GM19372 (cell line): ENCODE results near the gene IFIH1.

Experiments used
- ATAC-seq: cut with Tn5 transposase; IDR thresholded peaks from one replicate; pipeline ENCODE4 v1.9.1; 2021; ENCODE audit warnings: mild to moderate bottlenecking, low read depth, moderate library complexity; ENCODE audit not compliant: unreplicated experiment

Gene IFIH1

DNA sequence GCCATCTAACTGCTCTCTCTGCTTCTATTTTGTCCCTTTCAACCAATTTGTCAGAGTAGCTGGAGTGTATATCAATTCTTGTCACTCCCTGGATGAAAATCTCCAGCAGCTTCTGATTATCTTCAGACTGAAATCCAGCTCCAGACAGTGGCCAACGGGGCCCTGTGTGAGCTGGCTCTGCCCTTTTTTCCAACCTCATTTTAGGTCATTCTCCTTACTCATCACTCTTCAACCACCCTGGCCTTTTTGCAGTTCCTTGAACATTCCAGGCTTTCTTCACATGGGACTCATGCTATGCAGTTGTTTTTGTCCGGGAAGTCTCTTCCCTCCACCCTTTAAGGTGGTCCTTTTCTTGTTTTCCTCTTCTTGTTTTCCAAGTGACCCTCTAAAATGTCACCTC is 59.8 kb downstream of the IFIH1 start:
- ATAC-seq: no peak

DNA sequence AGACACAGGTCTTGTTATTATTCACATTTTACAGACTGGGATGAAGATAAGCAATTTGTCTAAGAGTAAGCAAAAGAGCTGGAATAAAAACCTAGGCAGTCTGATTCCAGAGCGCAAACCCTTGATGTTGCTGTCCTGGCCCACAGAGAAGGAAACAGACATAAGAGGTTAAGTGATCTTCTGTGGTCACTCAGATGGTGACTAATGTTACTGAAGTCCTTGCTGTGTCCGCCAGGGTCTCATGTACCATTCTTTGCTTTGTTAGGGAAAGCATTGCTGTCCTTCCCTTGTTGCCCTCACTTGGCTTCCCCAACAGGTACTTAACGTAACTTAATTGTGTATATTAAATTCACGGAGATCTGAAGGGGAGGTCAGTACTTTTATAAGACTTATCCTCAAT is 60.3 kb downstream of the IFIH1 start:
- ATAC-seq: no peak

- ATAC-seq: no peak
These were observed 61.1 kb downstream of the IFIH1 start for GRCh38 chr2:162257425-162257824.

DNA sequence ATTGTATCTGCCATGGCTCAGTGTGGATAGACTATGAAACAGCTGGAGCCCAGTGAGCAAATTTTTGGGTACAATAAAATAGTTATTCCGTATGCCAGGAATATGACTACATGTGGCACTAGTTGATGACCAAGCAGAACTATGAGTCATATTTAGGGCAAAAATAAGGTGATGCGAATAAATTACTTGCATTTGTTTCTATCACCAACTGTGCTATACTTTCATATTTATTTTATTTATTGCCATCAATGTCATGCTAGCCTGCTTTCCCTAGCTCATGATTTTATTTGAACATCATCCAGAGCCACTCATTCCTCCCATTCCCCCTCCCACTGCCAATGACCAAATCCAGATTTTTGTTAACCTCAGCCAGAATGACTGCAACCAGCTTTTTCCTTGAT is 61.9 kb downstream of the IFIH1 start:
- ATAC-seq: no peak

DNA sequence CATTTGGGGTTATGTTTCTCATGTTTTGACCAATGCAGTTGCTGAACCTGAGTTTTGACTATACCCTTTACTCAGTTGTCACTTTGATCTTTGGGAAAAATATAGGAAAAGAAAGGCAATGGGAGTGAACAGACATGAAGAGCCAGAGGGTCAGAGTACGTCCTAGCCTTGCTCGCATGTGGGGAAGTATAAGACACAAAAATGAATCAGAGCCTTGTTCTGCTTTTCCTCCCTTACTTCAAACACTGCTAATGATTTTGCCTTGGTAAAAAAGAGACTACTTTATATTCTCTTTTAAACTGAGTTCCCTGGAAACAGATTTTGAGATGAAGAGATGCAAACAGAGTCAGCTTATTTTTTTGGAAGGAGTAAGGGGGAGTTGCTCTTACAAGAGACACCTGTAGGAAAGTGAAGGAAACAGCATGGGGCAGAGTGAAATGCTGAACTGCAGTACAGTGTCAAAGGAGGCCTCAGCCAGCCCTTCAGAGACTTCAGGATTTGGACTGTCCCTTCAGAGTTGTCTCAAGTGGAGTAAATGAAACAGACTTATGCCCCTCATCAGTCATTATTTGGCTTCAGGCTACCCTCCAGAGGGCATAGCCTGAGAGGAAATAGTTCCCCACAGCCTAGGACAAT is 64.1 kb downstream of the IFIH1 start:
- ATAC-seq: no peak

- no peak for ATAC-seq
These were observed 65.0 kb downstream of the IFIH1 start for GRCh38 chr2:162253435-162253834.

- ATAC-seq: no peak
These were observed 66.3 kb downstream of the IFIH1 start for GRCh38 chr2:162252153-162252552.

DNA sequence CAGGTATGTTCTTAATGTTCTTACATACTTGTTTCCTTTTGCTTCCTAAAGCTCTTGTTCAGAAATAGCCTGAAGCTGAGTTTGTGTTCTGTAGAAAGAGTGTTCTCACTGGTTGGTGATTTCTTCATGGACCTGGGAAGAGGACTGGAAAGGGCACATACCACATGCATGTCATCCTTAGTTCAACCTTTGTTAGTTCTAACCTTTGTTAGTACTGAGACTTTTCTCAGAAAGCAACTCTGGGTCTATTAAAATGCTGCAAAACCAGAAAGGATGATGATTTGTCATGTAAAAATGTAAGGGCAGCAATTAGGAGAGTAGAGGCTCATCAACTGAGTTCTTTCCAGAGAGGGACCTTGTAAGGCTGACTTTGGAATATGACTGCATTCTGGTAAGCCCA is 72.7 kb downstream of the IFIH1 start:
- no peak for ATAC-seq

DNA sequence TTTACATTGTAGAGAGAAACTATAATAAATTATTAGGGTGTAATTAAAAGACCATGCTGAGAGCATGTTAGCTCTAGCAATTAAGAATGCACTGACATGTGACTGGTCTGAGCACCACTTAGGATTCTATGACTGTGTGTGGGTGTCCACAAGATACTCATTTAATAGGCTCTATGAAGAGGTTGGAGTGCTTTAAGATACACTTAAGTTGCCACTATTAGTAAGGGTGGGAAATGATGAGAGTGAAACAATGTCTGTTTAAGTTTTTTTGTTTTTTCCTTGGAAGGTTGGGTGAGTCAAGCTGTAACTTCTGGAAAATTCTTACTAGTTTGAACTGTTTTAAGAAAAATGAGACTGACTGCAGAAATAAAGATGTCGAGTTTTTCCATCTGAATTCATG is 73.4 kb downstream of the IFIH1 start:
- ATAC-seq: no peak

GRCh38 chr2:162244541-162245031 is 73.9 kb downstream of the IFIH1 start:
- ATAC-seq: no peak

GRCh38 chr2:162243715-162244114 is 74.8 kb downstream of the IFIH1 start:
- no peak for ATAC-seq

GRCh38 chr2:162243294-162243693 is 75.2 kb downstream of the IFIH1 start, which contains the start of gene FAP:
FAP (minus strand) TSS chr2:162243445; CDS start chr2:162243327, 118 bp downstream.
- no peak for ATAC-seq

- no peak for ATAC-seq
These were observed 75.8 kb downstream of the IFIH1 start for GRCh38 chr2:162242586-162243280.

DNA sequence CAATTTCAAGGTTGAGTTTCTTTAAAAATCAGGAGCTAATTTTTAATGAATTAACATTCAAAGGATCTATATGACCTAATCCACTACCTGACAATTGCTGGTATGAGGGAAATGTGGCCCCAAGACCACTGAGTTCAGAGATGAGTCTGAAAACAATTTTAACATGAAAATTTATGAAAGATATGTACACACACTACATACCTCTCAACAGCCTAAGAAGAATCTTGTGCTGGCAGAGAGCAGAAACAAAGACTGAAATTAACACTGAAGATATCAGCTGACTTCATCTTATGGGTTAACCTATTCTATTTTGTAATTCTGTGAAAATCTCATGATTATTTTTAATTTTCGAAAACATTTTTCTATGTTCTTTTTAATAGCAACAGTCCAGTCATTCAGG is 76.9 kb downstream of the IFIH1 start:
- ATAC-seq: no peak

- no peak for ATAC-seq
These were observed 83.6 kb downstream of the IFIH1 start for GRCh38 chr2:162234620-162235462.

DNA sequence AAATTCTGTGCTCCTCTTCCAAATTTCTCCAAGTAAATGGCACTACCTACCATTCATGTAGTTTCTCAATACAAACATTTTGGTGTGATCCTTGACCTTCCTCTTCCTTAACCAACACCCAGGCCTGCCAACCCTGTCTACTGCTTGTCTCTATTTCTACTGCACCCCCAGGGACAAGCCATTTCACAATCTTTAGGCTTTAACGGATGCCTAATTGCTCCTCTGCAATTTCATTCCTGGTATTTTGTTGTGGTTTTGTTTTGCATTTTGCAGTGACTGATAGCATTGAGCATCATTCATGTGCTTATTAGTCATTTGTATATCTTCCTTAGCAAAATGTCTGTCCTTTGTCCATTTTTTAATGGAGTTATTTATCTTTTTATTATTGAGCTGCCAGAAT is 85.3 kb downstream of the IFIH1 start:
- no peak for ATAC-seq

GRCh38 chr2:162232671-162233070 is 85.8 kb downstream of the IFIH1 start:
- no peak for ATAC-seq

GRCh38 chr2:162232027-162232426 is 86.5 kb downstream of the IFIH1 start:
- no peak for ATAC-seq

- ATAC-seq: no peak
These were observed 87.7 kb downstream of the IFIH1 start for GRCh38 chr2:162230761-162231160.

DNA sequence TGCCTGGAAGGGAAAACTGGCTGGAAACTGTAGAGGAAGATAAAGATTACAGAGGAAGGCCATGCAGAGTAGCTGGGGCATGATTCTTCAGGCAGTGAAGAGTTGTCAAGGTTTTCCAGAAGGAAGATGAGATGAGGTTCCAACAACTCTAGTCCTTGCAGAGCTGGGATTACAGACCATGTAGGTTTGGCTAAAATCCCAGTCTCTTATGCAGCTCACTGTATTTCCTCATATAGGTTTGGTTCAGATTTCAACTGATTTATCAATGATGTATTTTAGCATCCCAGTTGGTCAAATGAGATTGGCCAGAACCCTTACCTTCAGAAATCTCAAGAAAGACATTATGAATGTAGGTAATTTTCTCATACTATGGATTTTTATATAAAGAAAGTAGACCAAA is 91.6 kb downstream of the IFIH1 start:
- no peak for ATAC-seq

- peak; percentile 97 for ATAC-seq
These were observed 97.4 kb downstream of the IFIH1 start for GRCh38 chr2:162221064-162221463.
